ENCODE results near the gene OTUB2. TPM values are rescaled to one million over a fixed set of nuclear protein-coding genes. Genes with fewer than 3 reads are reported as not detected.

Gene OTUB2
- total RNA-seq, 1 experiment from 2014 or later, result 1.2 TPM

GRCh38 chr14:94044476-94045091, 18.4 kb downstream of the OTUB2 start:
- no peaks in the 10 kb centered on the region for H3K4me1 ChIP-seq
- intact Hi-C loops (cut with micrococcal nuclease; ENCODE audit: unreplicated experiment), result no loop called here
- TF ChIP-seq CTCF (IDR thresholded peaks at IDR 0.05; ENCODE audit: insufficient read depth in 1 of 2, low read depth in 1 of 2, low read length in 1 of 2, severe bottlenecking in 1 of 2, unreplicated experiment in 1 of 2), result no peak

GRCh38 chr14:94045101-94045500, 19.0 kb downstream of the OTUB2 start:
- no peak overlapping the region for H3K4me3 Mint-ChIP-seq (ENCODE audit: unreplicated experiment)
- Histone ChIP-seq H3K4me1 (no peaks in the 10 kb centered on the region), H3K4me3 (ENCODE audit: low read depth, low read length) (no peak overlapping the region), H3K27me3 (replicated peaks; ENCODE audit: control insufficient read depth, insufficient read depth, low read length) (no peaks in the 10 kb centered on the region), H3K9me3 (no peaks in the 10 kb centered on the region), H3K36me3 (ENCODE audit: control insufficient read depth, insufficient read depth, low read length) (no peaks in the 10 kb centered on the region)
- DNase-seq, result no peak
- POLR2A ChIA-PET, result no interaction called here
- no peaks in the 10 kb centered on the region for H3K9me3 Mint-ChIP-seq (ENCODE audit: unreplicated experiment)
- TF ChIP-seq CTCF (IDR thresholded peaks at IDR 0.05; ENCODE audit: insufficient read depth in 1 of 2, low read depth in 1 of 2, low read length in 1 of 2, severe bottlenecking in 1 of 2, unreplicated experiment in 1 of 2), result no peak
- H3K36me3 Mint-ChIP-seq (ENCODE audit: insufficient read depth, unreplicated experiment), result peaks cover 38% of the 10 kb centered on the region
- H3K27ac Mint-ChIP-seq (ENCODE audit: unreplicated experiment), result no peak overlapping the region
- H3K4me1 Mint-ChIP-seq (ENCODE audit: low read depth, unreplicated experiment), result no peaks in the 10 kb centered on the region
- CTCF ChIA-PET, result no interaction called here
- intact Hi-C loops (cut with micrococcal nuclease; ENCODE audit: unreplicated experiment), result no loop called here
- H3K27me3 Mint-ChIP-seq (ENCODE audit: insufficient read depth, unreplicated experiment), result no peaks in the 10 kb centered on the region
- no TSS peak for BruUV-seq (replicated peaks)

More at GRCh38 chr14:94044476-94045091, 18.4 kb downstream of the OTUB2 start:
- H3K4me3 ChIP-seq (ENCODE audit: low read depth, low read length), result no peak overlapping the region
- no peaks in the 10 kb centered on the region for H3K36me3 ChIP-seq (ENCODE audit: control insufficient read depth, insufficient read depth, low read length)
- H3K9me3 ChIP-seq, result no peaks in the 10 kb centered on the region
- POLR2A ChIA-PET, result no interaction called here
- H3K4me3 Mint-ChIP-seq (ENCODE audit: unreplicated experiment), result no peak overlapping the region
- peaks cover 32% of the 10 kb centered on the region for H3K36me3 Mint-ChIP-seq (ENCODE audit: insufficient read depth, unreplicated experiment)
- no TSS peak for BruUV-seq (replicated peaks)
- no peak overlapping the region for H3K27ac Mint-ChIP-seq (ENCODE audit: unreplicated experiment)
- no peaks in the 10 kb centered on the region for H3K9me3 Mint-ChIP-seq (ENCODE audit: unreplicated experiment)
- H3K4me1 Mint-ChIP-seq (ENCODE audit: low read depth, unreplicated experiment), result no peaks in the 10 kb centered on the region
- no peak for DNase-seq
- H3K27me3 Mint-ChIP-seq (ENCODE audit: insufficient read depth, unreplicated experiment), result no peaks in the 10 kb centered on the region
- no peaks in the 10 kb centered on the region for H3K27me3 ChIP-seq (replicated peaks; ENCODE audit: control insufficient read depth, insufficient read depth, low read length)
- CTCF ChIA-PET, result no interaction called here

- intact Hi-C loops (cut with micrococcal nuclease; ENCODE audit: unreplicated experiment), result no loop called here
- Mint-ChIP-seq H3K9me3 (ENCODE audit: unreplicated experiment) (no peaks in the 10 kb centered on the region), H3K27me3 (ENCODE audit: insufficient read depth, unreplicated experiment) (no peaks in the 10 kb centered on the region), H3K4me1 (ENCODE audit: low read depth, unreplicated experiment) (no peaks in the 10 kb centered on the region), H3K36me3 (ENCODE audit: insufficient read depth, unreplicated experiment) (peaks cover 43% of the 10 kb centered on the region), H3K27ac (ENCODE audit: unreplicated experiment) (no peak overlapping the region), H3K4me3 (ENCODE audit: unreplicated experiment) (no peak overlapping the region)
- peaks cover under 1% of the 10 kb centered on the region for H3K36me3 ChIP-seq (ENCODE audit: control insufficient read depth, insufficient read depth, low read length)
- ChIA-PET POLR2A (no interaction called here), CTCF (no interaction called here)
- H3K4me3 ChIP-seq (ENCODE audit: low read depth, low read length), result no peak overlapping the region
- H3K27me3 ChIP-seq (replicated peaks; ENCODE audit: control insufficient read depth, insufficient read depth, low read length), result no peaks in the 10 kb centered on the region
- TF ChIP-seq CTCF (IDR thresholded peaks at IDR 0.05; ENCODE audit: insufficient read depth in 1 of 2, low read depth in 1 of 2, low read length in 1 of 2, severe bottlenecking in 1 of 2, unreplicated experiment in 1 of 2), result no peak
- no peaks in the 10 kb centered on the region for H3K4me1 ChIP-seq
- H3K9me3 ChIP-seq, result no peaks in the 10 kb centered on the region
- no peak for DNase-seq
- no TSS peak for BruUV-seq (replicated peaks)
Measured at GRCh38 chr14:94045563-94046345, 19.6 kb downstream of the OTUB2 start.
